WTC11 (cell line): ENCODE data around the gene ZNF674. TPM values are rescaled to one million over a fixed set of nuclear protein-coding genes. Genes with fewer than 3 reads are reported as not detected.

Experiments used
- CBFB ChIP-seq: sonication (generic); formaldehyde crosslinking; IDR thresholded peaks from 2 replicates; pipeline ENCODE4 v1.8.1; 2022; ENCODE audit warnings: mild to moderate bottlenecking, low read depth, missing genetic modification reagents
- CREB1 ChIP-seq: sonication (generic); formaldehyde crosslinking; IDR thresholded peaks from 2 replicates; pipeline ENCODE4 v1.8.0; 2023; ENCODE audit warnings: mild to moderate bottlenecking, missing genetic modification reagents
- CREM ChIP-seq: sonication (generic); formaldehyde crosslinking; IDR thresholded peaks from 2 replicates; pipeline ENCODE4 v1.8.1; 2022; ENCODE audit warnings: mild to moderate bottlenecking, missing genetic modification reagents, moderate library complexity
- CTCF ChIP-seq: fragments of 200-600 bp; IDR thresholded peaks from 2 replicates; pipeline ENCODE4 v1.8.0; 2022; ENCODE audit warnings: antibody characterized with exemption
- EMX1 ChIP-seq: fragments of 250-450 bp; sonication (Bioruptor Pico); IDR thresholded peaks from 2 replicates; pipeline ENCODE4 v1.8.0; 2021; ENCODE audit warnings: mild to moderate bottlenecking
- ETV6 ChIP-seq: sonication (generic); formaldehyde crosslinking; IDR thresholded peaks from 2 replicates; pipeline ENCODE4 v1.8.1; 2022; ENCODE audit warnings: mild to moderate bottlenecking, missing genetic modification reagents
- GRHL2 ChIP-seq: fragments of 250-450 bp; sonication (Bioruptor Pico); IDR thresholded peaks from 2 replicates; pipeline ENCODE4 v1.8.0; 2022; ENCODE audit warnings: mild to moderate bottlenecking, moderate library complexity; ENCODE audit not compliant: insufficient replicate concordance, severe bottlenecking
- MAX ChIP-seq: sonication (generic); formaldehyde crosslinking; IDR thresholded peaks from 2 replicates; pipeline ENCODE4 v1.8.0; 2022; ENCODE audit warnings: mild to moderate bottlenecking, missing genetic modification reagents
- NFYB ChIP-seq: sonication (generic); formaldehyde crosslinking; conservative IDR thresholded peaks from 2 replicates; pipeline ENCODE4 v1.8.0; 2022; ENCODE audit warnings: low read depth, missing genetic modification reagents
- OVOL2 ChIP-seq: fragments of 250-450 bp; sonication (Bioruptor Pico); IDR thresholded peaks from 2 replicates; pipeline ENCODE4 v1.9.0; 2021; ENCODE audit warnings: mild to moderate bottlenecking, borderline replicate concordance
- PRDM15 ChIP-seq: sonication (generic); formaldehyde crosslinking; IDR thresholded peaks from 2 replicates; pipeline ENCODE4 v1.8.0; 2022; ENCODE audit warnings: missing genetic modification reagents
- RELA ChIP-seq: sonication (generic); formaldehyde crosslinking; IDR thresholded peaks from 2 replicates; pipeline ENCODE4 v1.8.1; 2022; ENCODE audit warnings: missing genetic modification reagents, mild to moderate bottlenecking, borderline replicate concordance
- SOX15 ChIP-seq: fragments of 250-450 bp; sonication (Bioruptor Pico); IDR thresholded peaks from 2 replicates; pipeline ENCODE4 v1.9.0; 2021; ENCODE audit warnings: mild to moderate bottlenecking
- TP53 ChIP-seq: sonication (generic); formaldehyde crosslinking; IDR thresholded peaks from 2 replicates; pipeline ENCODE4 v1.8.1; 2023; ENCODE audit warnings: mild to moderate bottlenecking, missing genetic modification reagents
- ZNF121 ChIP-seq: sonication (generic); formaldehyde crosslinking; IDR thresholded peaks from 2 replicates; pipeline ENCODE4 v1.8.0; 2023; ENCODE audit warnings: missing genetic modification reagents
- ZNF317 ChIP-seq: sonication (generic); formaldehyde crosslinking; IDR thresholded peaks from 2 replicates; pipeline ENCODE4 v1.8.1; 2023; ENCODE audit warnings: low read depth, mild to moderate bottlenecking, moderate library complexity, missing genetic modification reagents, borderline replicate concordance
- ZNF423 ChIP-seq: fragments of 250-450 bp; sonication (Bioruptor Pico); IDR thresholded peaks from 2 replicates; pipeline ENCODE4 v2.1.2; 2022; ENCODE audit warnings: mild to moderate bottlenecking, moderate library complexity
- ZNF532 ChIP-seq: fragments of 250-450 bp; sonication (Bioruptor Pico); IDR thresholded peaks from 2 replicates; pipeline ENCODE4 v1.9.0; 2021; ENCODE audit warnings: mild to moderate bottlenecking, borderline replicate concordance
- total RNA-seq: library from RNA; stranded (reverse); gene quantifications from 3 replicates; pipeline ENCODE4 v1.2.3, GENCODE V29; 2021
- TF ChIP-seq, protein P1 (sequence below): sonication (generic); formaldehyde crosslinking; IDR thresholded peaks from 2 replicates; pipeline ENCODE4 v1.8.0; 2023; ENCODE audit warnings: missing genetic modification reagents
- TF ChIP-seq, protein P2 (sequence below): fragments of 250-450 bp; sonication (Bioruptor Pico); IDR thresholded peaks from 2 replicates; pipeline ENCODE4 v2.1.2; 2022; ENCODE audit warnings: mild to moderate bottlenecking, moderate library complexity
- TF ChIP-seq, protein P3 (sequence below): fragments of 250-450 bp; sonication (Bioruptor Pico); IDR thresholded peaks from 2 replicates; pipeline ENCODE4 v1.9.0; 2021; ENCODE audit warnings: moderate library complexity, mild to moderate bottlenecking, inconsistent platforms, borderline replicate concordance
- TF ChIP-seq, protein P4 (sequence below): fragments of 250-450 bp; sonication (Bioruptor Pico); IDR thresholded peaks from 2 replicates; pipeline ENCODE4 v1.9.0; 2021; ENCODE audit warnings: mild to moderate bottlenecking
- TF ChIP-seq, protein P5 (sequence below): sonication (generic); formaldehyde crosslinking; IDR thresholded peaks from 2 replicates; pipeline ENCODE4 v1.8.0; 2022; ENCODE audit warnings: mild to moderate bottlenecking, missing genetic modification reagents

Gene ZNF674
- total RNA-seq, 1 experiment from 2014 or later: 7.0 TPM

- no peak for TF ChIP-seq GRHL2 (CRISPR knock-in tag)
- no peak for TF ChIP-seq OVOL2 (CRISPR knock-in tag)
- TF ChIP-seq, protein P1, sequence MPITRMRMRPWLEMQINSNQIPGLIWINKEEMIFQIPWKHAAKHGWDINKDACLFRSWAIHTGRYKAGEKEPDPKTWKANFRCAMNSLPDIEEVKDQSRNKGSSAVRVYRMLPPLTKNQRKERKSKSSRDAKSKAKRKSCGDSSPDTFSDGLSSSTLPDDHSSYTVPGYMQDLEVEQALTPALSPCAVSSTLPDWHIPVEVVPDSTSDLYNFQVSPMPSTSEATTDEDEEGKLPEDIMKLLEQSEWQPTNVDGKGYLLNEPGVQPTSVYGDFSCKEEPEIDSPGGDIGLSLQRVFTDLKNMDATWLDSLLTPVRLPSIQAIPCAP (CRISPR knock-in tag): peak; percentile 55
- no peak for TF ChIP-seq RELA
- TF ChIP-seq, protein P2, sequence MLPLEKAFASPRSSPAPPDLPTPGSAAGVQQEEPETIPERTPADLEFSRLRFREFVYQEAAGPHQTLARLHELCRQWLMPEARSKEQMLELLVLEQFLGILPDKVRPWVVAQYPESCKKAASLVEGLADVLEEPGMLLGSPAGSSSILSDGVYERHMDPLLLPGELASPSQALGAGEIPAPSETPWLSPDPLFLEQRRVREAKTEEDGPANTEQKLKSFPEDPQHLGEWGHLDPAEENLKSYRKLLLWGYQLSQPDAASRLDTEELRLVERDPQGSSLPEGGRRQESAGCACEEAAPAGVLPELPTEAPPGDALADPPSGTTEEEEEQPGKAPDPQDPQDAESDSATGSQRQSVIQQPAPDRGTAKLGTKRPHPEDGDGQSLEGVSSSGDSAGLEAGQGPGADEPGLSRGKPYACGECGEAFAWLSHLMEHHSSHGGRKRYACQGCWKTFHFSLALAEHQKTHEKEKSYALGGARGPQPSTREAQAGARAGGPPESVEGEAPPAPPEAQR: no peak
- TF ChIP-seq PRDM15 (CRISPR knock-in tag): no peak
- TF ChIP-seq TP53 (CRISPR knock-in tag): peak; percentile 22; the same call in 1 of the 2 replicates
- no peak for TF ChIP-seq CTCF
- TF ChIP-seq CBFB (CRISPR knock-in tag): no peak
- TF ChIP-seq CREB1 (CRISPR knock-in tag): no peak
- TF ChIP-seq, protein P3, sequence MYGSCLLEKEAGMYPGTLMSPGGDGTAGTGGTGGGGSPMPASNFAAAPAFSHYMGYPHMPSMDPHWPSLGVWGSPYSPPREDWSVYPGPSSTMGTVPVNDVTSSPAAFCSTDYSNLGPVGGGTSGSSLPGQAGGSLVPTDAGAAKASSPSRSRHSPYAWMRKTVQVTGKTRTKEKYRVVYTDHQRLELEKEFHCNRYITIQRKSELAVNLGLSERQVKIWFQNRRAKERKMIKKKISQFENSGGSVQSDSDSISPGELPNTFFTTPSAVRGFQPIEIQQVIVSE: no peak
- no peak for TF ChIP-seq ZNF532 (CRISPR knock-in tag)
- TF ChIP-seq ZNF317 (CRISPR knock-in tag): no peak
- TF ChIP-seq MAX (CRISPR knock-in tag): peak; percentile 66; the same call in 1 of the 2 replicates
- peak; percentile 74 for TF ChIP-seq ETV6
- TF ChIP-seq ZNF423 (CRISPR knock-in tag): no peak; the same call in 1 of the 2 replicates
- TF ChIP-seq ZNF121 (CRISPR knock-in tag): no peak
- TF ChIP-seq SOX15 (CRISPR knock-in tag): no peak
- TF ChIP-seq CREM (CRISPR knock-in tag): 0 out of 2 replicates have a peak, but pooled peaks have one; percentile 24
- no peak for TF ChIP-seq EMX1 (CRISPR knock-in tag)
- TF ChIP-seq, protein P4, sequence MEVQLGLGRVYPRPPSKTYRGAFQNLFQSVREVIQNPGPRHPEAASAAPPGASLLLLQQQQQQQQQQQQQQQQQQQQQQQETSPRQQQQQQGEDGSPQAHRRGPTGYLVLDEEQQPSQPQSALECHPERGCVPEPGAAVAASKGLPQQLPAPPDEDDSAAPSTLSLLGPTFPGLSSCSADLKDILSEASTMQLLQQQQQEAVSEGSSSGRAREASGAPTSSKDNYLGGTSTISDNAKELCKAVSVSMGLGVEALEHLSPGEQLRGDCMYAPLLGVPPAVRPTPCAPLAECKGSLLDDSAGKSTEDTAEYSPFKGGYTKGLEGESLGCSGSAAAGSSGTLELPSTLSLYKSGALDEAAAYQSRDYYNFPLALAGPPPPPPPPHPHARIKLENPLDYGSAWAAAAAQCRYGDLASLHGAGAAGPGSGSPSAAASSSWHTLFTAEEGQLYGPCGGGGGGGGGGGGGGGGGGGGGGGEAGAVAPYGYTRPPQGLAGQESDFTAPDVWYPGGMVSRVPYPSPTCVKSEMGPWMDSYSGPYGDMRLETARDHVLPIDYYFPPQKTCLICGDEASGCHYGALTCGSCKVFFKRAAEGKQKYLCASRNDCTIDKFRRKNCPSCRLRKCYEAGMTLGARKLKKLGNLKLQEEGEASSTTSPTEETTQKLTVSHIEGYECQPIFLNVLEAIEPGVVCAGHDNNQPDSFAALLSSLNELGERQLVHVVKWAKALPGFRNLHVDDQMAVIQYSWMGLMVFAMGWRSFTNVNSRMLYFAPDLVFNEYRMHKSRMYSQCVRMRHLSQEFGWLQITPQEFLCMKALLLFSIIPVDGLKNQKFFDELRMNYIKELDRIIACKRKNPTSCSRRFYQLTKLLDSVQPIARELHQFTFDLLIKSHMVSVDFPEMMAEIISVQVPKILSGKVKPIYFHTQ (CRISPR knock-in tag): no peak
- no peak for TF ChIP-seq NFYB (CRISPR knock-in tag)
- TF ChIP-seq, protein P5, sequence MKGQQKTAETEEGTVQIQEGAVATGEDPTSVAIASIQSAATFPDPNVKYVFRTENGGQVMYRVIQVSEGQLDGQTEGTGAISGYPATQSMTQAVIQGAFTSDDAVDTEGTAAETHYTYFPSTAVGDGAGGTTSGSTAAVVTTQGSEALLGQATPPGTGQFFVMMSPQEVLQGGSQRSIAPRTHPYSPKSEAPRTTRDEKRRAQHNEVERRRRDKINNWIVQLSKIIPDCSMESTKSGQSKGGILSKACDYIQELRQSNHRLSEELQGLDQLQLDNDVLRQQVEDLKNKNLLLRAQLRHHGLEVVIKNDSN (CRISPR knock-in tag): no peak
Measured at GRCh38 chrX:46574774-46575381, 29.7 kb upstream of the ZNF674 start (continued).
